ENCODE data around the gene NEDD8.

The NEDD8 gene

DNA sequence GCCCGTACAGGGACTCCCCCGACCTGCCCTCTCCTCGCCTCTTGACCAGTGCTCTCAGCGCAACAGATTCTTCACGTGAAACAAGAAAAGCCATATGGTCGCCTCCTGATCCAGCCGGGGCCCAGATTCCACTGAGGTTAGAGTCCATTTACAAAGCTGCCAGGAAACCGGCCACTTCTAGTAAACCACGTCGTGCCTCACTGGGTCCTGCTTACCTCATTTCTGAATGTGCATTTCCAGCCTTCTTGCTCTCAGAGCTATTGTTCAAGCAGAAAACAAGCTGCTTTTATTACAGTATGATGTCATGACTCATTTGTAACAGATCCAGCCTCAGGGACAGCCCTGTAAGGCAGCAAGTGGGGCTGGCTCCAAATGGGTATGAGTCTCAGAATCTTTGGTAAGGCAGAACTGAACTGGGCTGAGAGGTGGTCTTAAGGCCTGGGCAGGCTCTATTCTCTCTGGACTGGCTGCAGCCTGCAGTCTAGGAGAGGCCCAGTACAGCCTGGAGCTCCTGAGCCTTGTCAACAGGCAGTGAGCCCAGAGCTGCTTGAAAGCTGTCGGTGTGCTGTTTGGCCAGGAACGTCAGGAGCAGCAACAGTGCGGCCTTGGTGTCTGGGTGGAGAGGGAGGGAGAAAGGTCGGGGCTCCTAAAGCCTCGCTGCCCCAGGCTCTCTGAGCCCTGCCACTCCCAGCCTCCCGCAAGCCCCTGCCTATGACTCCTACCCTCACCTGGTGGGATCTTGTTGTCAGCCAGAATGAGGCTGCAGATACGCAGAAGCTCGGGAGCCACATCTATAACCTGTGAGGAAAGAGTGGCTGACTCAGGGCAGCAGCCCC lies 52.0 kb downstream of the NEDD8 start:
- no peak for DNase-seq (ENCODE audit: low spot score)

DNA sequence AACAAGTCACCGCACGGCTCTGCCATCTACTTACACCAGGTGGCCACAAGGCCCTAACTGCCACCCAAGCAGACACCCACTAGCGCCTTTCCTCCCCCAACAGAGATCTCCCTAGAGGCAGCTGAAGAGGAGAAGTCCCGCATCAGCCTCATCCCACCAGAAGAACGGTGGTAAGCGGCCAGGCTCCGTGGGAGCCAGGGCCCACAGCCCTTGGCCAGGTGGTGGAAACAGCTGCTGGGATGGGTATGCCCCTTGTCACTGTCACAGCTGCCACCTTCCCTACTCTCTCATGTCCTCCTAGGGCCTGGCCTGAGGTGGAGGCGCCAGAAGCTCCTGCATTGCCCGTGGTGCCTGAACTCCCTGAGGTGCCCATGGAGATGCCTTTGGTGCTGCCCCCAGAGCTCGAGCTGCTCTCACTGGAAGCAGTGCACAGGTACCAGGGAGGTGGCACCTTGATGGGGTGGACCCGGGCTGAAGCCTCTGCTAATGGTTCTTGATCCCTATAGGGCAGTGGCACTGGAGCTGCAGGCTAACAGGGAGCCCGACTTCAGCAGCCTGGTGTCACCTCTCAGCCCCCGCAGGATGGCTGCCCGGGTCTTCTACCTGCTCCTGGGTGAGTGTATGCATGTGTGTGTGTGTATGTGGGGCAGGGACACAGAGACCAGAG lies 52.7 kb downstream of the NEDD8 start:
- DNase-seq (ENCODE audit: low spot score): no peak

DNA sequence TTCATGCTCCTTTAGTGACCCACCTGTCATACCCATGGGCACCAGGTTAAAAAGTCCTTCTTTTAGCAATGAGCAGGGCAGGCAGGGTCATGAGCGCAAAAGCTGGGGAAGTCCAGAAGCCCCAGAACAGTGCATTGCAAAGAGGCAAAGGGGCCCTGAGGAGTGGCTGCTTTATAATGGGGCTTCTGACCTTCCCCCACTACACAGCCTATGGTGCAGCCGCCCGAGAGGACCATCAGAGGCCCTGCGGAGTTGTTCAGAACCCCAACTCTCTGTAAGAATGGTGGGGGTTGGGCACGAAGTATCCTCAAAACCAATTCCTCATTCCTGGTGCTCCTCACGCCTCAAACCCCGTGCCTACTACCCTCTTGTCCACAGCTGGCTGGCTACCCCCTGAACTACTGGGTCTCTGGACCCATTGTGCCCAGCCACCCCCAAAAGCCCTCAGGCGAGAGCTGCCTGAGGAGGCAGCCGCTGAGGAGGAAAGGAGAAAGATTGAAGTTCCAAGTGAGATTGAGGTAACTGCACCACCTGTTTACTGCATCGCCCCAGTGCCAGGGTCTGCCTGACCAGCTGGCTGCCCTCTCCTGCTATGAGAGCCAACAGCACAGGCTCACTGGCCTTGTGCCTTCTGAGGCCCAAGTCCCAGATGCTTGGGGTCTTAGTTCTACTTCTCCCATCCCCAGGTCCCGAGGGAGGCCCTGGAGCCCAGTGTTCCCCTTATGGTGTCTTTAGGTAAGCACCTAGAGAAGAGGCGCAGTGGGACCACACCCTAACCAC lies 53.6 kb downstream of the NEDD8 start:
- DNase-seq (ENCODE audit: low spot score): no peak

DNA sequence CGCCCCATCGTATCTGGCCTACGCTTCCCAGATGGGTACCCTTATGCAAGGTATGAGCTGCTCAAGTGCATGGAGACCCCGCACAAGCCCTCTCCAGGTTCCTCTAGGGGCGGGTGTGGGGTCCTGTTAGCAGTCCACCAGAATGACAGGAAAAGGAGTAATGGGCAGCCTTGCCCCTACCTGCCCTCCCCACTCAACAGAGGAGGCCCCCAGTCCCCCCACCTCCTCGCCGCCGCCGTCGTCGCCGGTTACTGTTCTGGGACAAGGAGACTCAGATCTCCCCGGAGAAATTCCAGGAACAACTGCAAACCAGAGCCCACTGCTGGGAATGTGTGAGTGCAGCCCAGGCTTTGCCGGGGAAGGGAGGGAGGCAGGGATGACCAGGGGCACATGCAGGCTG lies 54.3 kb downstream of the NEDD8 start:
- no peak for DNase-seq (ENCODE audit: low spot score)

DNA sequence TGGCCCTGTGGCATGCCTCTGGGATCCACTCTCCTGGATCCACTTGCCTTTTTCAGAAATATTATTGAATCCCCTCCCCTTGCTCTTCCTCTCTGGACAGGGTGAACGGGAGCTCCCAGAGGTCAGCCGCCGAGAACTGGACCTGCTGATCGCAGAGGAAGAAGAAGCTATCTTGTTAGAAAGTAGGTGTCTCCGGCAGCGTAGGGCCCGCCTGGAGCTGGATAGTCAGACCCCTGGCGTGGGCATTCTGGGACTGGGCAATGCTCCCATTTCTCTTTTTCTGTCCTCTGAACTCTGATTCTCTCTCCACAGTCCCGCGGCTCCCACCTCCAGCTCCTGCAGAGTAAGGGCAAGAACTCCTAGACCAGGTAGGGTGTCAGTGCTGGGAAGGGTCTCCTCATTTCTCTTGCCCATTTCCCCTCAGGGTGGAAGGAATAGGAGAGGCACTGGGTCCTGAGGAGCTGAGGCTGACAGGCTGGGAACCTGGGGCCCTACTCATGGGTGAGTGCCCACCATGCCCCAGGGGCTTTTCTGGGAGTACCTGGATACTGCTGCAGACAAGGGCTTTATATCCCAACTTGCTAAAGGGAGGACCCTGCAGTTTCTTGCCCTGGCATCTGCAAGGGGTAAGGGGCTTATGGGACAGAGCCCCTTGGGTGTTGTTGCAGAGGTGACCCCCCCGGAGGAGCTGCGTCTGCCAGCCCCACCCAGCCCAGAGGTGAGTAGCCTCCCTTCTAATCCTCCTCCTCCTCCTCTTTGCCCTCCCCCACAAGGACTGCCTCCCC lies 54.9 kb downstream of the NEDD8 start:
- no peak for DNase-seq (ENCODE audit: low spot score)

DNA sequence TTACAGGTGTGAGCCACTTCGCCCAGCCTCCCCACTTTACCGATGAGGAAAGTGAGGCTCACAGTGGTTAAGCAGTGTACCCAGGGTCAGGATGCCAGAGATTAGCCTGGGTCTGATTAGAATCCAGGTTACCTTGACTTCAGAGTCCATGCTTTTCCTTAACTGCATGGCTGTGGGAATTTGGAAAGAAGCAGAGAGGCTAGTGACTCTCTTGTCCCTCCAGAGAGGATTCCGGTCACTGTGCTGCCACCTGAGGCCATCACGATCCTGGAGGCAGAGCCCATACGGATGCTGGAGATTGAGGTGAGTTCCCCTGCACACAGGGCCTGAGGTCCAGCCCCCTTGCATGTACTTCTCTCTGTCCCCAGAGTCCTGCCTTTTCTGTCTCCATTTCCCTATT lies 55.6 kb downstream of the NEDD8 start:
- no peak for DNase-seq (ENCODE audit: low spot score)

DNA sequence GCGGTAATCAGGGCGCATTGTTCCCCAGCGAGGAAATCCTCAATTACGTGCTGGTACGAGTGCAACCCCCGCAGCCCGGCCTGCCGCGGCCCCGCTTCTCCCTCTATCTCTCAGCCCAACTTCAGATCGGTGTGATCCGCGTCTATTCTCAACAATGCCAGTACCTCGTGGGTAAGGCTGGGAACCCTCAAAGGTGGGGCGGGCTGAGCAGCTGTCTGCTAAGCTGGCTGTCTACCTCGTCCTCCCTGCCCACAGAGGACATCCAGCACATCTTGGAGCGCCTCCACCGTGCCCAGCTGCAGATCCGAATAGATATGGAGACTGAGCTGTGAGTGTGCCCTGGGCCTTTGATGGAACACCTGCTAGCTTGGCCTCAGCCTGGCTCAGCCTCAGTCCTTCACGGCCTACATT lies 59.3 kb downstream of the NEDD8 start:
- DNase-seq (ENCODE audit: low spot score): no peak

DNA sequence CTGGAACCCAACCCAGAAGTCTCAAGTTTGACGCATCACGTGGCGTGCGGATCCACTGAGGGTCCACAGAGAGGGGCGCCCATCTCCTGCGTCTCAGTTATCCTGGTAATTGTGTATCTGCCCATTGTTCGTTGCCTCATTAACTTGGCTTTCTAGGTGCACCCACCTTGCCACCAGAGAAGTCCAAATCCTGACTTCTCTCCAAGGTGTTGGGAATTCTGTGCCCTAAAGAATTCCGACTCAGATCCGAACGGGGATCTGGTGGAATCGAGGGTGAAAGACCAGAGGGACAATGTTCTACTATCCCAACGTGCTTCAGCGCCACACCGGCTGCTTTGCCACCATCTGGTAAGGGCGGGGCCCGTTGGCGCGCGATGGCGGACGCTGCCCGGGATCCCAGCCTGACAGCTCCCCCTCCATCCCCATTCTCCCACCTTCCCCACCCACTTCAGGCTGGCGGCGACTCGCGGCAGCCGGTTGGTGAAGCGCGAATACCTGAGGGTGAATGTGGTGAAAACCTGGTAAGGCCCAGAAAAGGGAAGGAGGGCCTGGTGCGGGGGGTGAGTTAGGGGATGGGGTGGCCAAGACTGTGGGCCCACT lies 59.8 kb downstream of the NEDD8 start:
- DNase-seq (ENCODE audit: low spot score): no peak

DNA sequence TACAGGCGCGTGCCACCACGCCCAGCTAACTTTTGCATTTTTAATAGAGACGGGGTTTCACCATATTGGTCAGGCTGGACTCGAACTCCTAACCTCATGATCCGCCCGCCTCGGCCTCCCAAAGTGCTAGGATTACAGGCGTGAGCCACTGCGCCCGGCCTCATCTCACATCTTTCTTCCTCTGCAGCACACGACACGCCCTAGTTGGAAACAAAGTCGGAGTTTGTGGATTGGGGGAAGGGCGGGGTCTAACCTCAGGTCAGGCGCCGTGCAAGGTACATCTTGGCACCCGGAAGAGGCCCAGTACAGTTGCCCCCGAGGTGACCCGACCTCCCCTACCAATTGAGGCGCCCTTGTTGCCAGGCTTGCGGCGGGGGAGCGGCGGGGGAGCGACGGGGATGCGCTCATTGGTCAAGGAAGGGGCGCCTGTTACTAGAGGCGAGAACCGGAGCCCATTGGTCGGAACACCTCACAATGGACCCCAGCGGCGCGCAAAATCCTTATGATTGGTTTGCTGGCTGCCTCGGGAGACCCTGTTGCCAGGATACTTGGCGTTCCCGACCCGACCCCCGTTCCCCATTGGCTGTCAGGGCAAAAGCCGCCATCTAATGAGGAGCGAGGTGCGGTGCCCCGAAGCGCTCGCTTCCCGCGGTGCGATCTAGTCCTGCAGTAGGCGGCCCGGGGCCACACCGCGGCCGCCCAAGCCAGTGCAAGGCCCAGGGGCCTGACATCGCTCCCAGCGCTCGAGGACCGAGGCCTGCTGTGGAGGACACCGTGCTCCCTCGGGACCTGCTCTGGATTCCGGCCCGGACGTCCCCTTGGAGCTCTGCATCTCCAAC lies 60.5 kb downstream of the NEDD8 start, which contains the start of gene REC8:
Gene REC8, plus strand, starts transcription at position 659 of the 839 bp plus-strand sequence. CDS start 473 bp downstream, outside the sequence.
- DNase-seq (ENCODE audit: low spot score): peak; percentile 36

DNA sequence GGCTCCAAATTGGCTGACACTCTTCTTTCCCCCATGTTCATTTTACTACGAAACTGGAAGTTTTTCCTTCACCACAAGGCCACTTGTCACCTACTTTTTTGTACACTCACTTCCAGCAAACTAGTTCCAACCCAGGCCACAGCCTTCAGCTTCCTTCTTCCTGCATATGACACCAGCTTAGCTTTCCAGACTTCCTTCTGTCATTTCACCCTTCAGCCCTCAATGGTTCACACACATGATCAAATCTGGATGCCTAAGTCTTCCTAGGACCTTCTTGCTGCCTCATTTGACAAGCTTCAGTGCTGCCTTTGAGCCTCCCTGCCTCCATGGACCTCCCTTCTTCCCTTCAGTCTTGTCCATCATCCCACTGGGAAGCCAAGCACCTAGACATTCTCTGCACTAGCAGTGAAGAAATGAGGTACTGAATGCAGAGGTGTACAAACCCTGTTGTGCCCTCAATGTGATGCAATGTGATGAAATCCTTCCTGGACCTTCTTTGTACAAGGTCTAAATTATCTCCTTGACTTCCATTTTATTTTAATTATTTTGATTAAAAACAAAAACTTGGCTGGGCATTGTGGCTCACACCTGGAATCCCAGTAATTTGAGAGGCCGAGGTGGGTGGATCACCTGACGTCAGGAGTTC lies 64.6 kb downstream of the NEDD8 start:
- peak; percentile 30 for DNase-seq (ENCODE audit: low spot score)
